Activated CD8-positive, alpha-beta memory T cell treated with anti-CD3 and anti-CD28 coated beads for 1 hour (primary cell): ENCODE results near the gene KCND3.

ENCODE experiments used
- DNase-seq, 2 donors: peaks; one replicate each; pipeline ENCODE4 v3.0.0-alpha.2; 2020; ENCODE audit warnings: low read depth in 1 of 2; ENCODE audit errors: extremely low read depth in 1 of 2

The KCND3 gene

GRCh38 chr1:111733183-111733991, 256.1 kb downstream of the KCND3 start:
- DNase-seq = no peak

- no peak for DNase-seq
These were observed 256.8 kb downstream of the KCND3 start for GRCh38 chr1:111732718-111733117.

- no peak for DNase-seq
These were observed 257.5 kb downstream of the KCND3 start for GRCh38 chr1:111731956-111732355.

- DNase-seq = no peak
These were observed 258.8 kb downstream of the KCND3 start for GRCh38 chr1:111730706-111731105.

GRCh38 chr1:111729946-111730681, 259.4 kb downstream of the KCND3 start:
- DNase-seq = no peak

- no peak for DNase-seq
These were observed 260.1 kb downstream of the KCND3 start for GRCh38 chr1:111729271-111729921.

GRCh38 chr1:111727056-111727455, 262.4 kb downstream of the KCND3 start:
- DNase-seq = no peak

GRCh38 chr1:111725192-111725591, 264.3 kb downstream of the KCND3 start:
- DNase-seq = no peak

GRCh38 chr1:111723871-111724270, 265.6 kb downstream of the KCND3 start:
- no peak for DNase-seq

GRCh38 chr1:111723091-111723806, 266.2 kb downstream of the KCND3 start:
- DNase-seq = no peak

GRCh38 chr1:111720977-111721786, 268.3 kb downstream of the KCND3 start:
- no peak for DNase-seq
